AG04450 (cell line): ENCODE measurements around the gene IMP3. TPM values are rescaled to one million over a fixed set of nuclear protein-coding genes. Genes with fewer than 3 reads are reported as not detected.
A peak's percentile ranks its signal among the peaks of the same experiment; 100 is the strongest.

Experiments used
- CTCF ChIA-PET: fragments of 300-600, 350-600 bp; formaldehyde crosslinking; extraction: SDS; loops from one replicate; lab custom pipeline; 2022; ENCODE audit warnings: antibody characterized with exemption, inconsistent platforms; lab: Charles Lee
- POLR2A ChIA-PET: fragments of 350-600 bp; formaldehyde crosslinking; extraction: SDS; loops from one replicate; lab custom pipeline; 2021; ENCODE audit warnings: antibody characterized with exemption, inconsistent platforms; lab: Yijun Ruan, JAX
- DNase-seq: peaks from one replicate; pipeline ENCODE4 v3.0.0-alpha.2; 2011; ENCODE audit warnings: low read depth, low spot score
- H3K27ac ChIP-seq: one replicate; pipeline ENCODE4 v1.5.1; 2012; ENCODE audit warnings: low read depth, low read length, control low read depth
- H3K27me3 ChIP-seq: one replicate; pipeline ENCODE4 v1.6.0; 2012; ENCODE audit warnings: low read length; ENCODE audit not compliant: control insufficient read depth, insufficient read depth
- H3K4me3 ChIP-seq: 2 replicates; pipeline ENCODE4 v1.5.1; 2011; ENCODE audit warnings: mild to moderate bottlenecking, low read depth, low read length, control low read depth
- H3K9me3 ChIP-seq: 2 replicates; pipeline ENCODE4 v1.5.1; 2012; ENCODE audit warnings: low read length; ENCODE audit not compliant: control insufficient read depth, insufficient read depth
- polyA plus RNA-seq: library from polyadenylated mRNA; depleted of rRNA; stranded (reverse); fragments of >200 nt; gene quantifications from 2 replicates; pipeline ENCODE4 v1.2.3, GENCODE V29; 2011
- TF ChIP-seq, protein P1 (sequence below): IDR thresholded peaks from 2 replicates; pipeline ENCODE4 v1.5.1; 2011; ENCODE audit warnings: low read depth, low read length, control low read depth, inconsistent platforms

IMP3 gene
- polyA plus RNA-seq, 1 experiment, result 42.3 TPM

DNA sequence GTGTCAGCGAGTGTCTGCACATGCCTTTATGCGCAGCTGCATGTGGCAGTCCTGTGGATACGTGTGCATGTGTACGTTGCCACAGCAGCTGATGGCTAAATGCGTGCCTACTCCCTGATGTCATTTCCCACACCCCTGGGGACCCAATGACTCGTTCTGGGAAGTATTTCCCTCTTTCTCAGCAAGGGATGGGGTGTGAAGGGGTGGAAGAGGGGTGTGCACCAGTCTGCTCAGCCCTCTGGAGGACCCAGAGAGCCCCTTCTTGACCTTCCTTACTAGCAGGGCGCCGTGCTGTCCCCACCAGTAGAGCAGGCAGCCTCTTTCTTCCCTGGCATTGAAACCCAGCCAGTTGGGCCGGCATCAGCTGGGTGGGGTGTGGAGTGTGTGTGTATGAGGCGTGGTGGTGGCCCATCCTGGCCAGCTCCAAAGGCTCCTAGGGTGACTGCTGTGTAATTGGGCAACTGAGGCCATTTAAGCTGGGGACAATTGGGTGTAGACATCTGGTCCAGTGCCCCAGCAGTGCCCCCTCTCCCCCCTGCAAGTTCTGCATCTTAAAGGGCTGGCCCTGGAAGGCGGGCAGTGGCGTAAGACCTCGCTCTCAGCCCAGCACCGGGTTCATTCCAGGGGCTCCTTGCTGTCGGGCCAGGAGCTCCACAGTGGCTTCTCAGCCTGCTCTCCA, 26.9 kb upstream of the IMP3 start:
- POLR2A ChIA-PET, result interaction anchor here (0.8 to 1.9 kb wide), 4 partner anchors 20 to 47 kb away, joined by 3 to 11 read pairs (median 6); partner anchors contain the start of genes IMP3, SNUPN and SNX33
- H3K27ac ChIP-seq, result peak overlapping the region; percentile 99
- no peak overlapping the region for H3K4me3 ChIP-seq
- H3K27me3 ChIP-seq, result no peaks in the 10 kb centered on the region
- DNase-seq, result peak; percentile 91
- CTCF ChIA-PET, result no interaction called here
- TF ChIP-seq, protein P1, sequence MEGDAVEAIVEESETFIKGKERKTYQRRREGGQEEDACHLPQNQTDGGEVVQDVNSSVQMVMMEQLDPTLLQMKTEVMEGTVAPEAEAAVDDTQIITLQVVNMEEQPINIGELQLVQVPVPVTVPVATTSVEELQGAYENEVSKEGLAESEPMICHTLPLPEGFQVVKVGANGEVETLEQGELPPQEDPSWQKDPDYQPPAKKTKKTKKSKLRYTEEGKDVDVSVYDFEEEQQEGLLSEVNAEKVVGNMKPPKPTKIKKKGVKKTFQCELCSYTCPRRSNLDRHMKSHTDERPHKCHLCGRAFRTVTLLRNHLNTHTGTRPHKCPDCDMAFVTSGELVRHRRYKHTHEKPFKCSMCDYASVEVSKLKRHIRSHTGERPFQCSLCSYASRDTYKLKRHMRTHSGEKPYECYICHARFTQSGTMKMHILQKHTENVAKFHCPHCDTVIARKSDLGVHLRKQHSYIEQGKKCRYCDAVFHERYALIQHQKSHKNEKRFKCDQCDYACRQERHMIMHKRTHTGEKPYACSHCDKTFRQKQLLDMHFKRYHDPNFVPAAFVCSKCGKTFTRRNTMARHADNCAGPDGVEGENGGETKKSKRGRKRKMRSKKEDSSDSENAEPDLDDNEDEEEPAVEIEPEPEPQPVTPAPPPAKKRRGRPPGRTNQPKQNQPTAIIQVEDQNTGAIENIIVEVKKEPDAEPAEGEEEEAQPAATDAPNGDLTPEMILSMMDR, result no peak
- no peaks in the 10 kb centered on the region; the same call in 1 of the 2 replicates for H3K9me3 ChIP-seq

DNA sequence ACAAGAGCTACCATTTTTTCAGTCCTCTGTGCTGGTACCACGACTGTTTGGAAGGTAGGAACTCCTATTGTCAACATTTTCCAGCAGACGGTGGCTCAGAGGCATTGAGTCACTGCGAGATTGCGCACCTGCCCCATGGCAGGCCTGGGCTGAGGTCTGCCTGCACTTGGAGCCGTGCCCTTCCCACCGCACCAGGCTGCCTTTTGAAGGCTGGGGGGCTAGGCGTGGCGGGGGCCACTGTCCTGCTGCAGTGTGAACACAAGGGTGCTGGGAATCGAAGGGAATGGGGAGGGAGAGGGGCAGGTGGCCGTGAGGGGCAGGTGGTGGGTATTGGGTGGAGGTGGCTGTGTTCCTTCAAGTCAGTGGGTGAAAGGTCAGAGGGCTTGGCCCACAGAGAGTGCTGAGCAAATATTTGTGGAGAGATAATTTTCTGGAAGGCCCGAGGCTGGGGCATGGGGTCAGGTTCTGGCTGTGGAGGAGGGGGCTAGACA, 24.0 kb upstream of the IMP3 start:
- no peak overlapping the region for H3K4me3 ChIP-seq
- no peaks in the 10 kb centered on the region for H3K27me3 ChIP-seq
- POLR2A ChIA-PET, result interaction anchor here (1.1 kb wide), 1 partner anchor 16 kb away, joined by 3 read pairs; no protein-coding TSS in a partner anchor
- H3K27ac ChIP-seq, result no peak overlapping the region
- TF ChIP-seq, protein P1, result no peak
- no peaks in the 10 kb centered on the region; the same call in 1 of the 2 replicates for H3K9me3 ChIP-seq
- CTCF ChIA-PET, result no interaction called here
- DNase-seq, result no peak

DNA sequence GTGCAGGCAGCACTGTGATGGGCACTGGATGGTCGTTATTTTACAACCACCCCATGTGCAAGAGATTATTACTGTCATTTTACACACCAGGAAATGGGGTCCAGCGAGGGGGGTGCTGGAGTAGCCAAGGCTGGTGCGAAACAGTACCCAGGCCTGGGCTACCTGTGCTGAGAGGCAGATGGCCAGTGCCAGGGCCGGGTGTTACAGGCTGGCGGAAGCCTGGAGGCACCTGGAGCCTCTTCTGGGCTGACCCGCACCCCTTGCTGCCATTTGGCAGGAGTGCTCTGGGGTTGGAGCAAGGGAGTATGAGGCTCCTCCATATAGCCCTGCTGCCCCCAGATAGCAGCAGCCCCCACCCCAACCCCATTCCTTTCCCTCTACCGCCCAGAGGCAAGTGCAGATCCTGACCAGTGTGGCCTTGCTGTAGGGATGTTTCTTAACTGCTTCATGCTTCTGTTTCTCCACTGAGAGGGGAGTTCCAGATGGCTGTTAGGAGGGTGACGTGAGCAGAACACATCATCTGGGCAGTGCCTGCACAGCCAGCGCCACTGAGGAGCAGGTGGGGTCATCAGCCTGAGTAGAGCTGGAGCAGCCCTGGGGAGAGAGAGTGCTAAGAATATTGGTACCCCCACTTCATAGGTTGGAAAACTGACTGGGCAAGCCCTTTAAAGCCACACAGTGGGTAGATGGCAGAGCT, 22.9 kb upstream of the IMP3 start:
- TF ChIP-seq, protein P1, result no peak
- no peak for DNase-seq
- Histone ChIP-seq H3K4me3 (no peak overlapping the region), H3K27ac (no peak overlapping the region), H3K9me3 (no peaks in the 10 kb centered on the region), H3K27me3 (no peaks in the 10 kb centered on the region)
- ChIA-PET POLR2A (interaction anchor here (0.6 kb wide), 1 partner anchor 38 kb away, joined by 4 read pairs; no protein-coding TSS in a partner anchor), CTCF (no interaction called here)

DNA sequence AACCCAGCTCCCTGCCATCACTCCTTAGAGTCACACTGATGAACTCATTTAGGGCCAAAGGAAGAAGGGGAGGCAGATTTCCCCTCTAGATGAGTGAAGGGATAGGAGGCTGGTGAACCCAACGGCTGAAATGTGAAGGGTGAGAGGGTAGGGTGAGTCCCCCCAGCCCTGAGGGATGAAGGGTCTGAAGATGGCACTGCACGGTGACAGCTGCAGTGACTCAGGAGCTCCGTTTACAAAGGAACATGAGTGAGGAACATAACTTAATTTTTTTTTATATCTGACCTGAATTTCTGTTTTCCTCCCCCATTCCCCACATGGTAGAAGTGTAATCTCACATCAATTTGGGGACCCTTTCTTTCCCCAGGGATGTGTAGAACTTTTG, 21.7 kb upstream of the IMP3 start:
- TF ChIP-seq, protein P1, result no peak
- Histone ChIP-seq H3K9me3 (no peaks in the 10 kb centered on the region), H3K27ac (peak overlapping the region; percentile 98), H3K4me3 (peak overlapping the region; percentile 29), H3K27me3 (no peaks in the 10 kb centered on the region)
- CTCF ChIA-PET, result interaction anchor here (0.6 to 2.1 kb wide), 3 partner anchors 14 to 228 kb away, joined by 3 to 10 read pairs (median 8); partner anchors contain the start of gene SNX33
- DNase-seq, result no peak
- POLR2A ChIA-PET, result interaction anchor here (0.6 to 1.8 kb wide), 11 partner anchors 9 to 293 kb away, joined by 3 to 32 read pairs (median 7); partner anchors contain the start of genes IMP3, MAN2C1 and SNX33
